Neural cell (in vitro differentiated cells): ENCODE results near the gene CFTR. TPM values are rescaled to one million over a fixed set of nuclear protein-coding genes. Genes with fewer than 3 reads are reported as not detected.

Source experiments
- H2AFZ ChIP-seq: fragments of 200-600, 300-800 bp; sonication (generic), shearing (Covaris generic); 2 replicates; pipeline ENCODE4 v1.6.0; 2014; ENCODE audit warnings: low read depth, mild to moderate bottlenecking, antibody characterized with exemption, low read length, moderate library complexity
- H3F3A ChIP-seq: fragments of 200-600 bp; shearing (Covaris generic); 2 replicates; pipeline ENCODE4 v1.6.1; 2016; ENCODE audit warnings: mild to moderate bottlenecking, moderate library complexity, mixed read lengths, antibody characterized with exemption, low read length; ENCODE audit not compliant: insufficient read depth, poor library complexity, severe bottlenecking
- H3K27ac ChIP-seq: fragments of 200-600, 300-800 bp; sonication (generic), shearing (Covaris generic); 2 replicates; pipeline ENCODE4 v1.5.1; 2014; ENCODE audit warnings: mild to moderate bottlenecking, low read length, moderate library complexity
- H3K27me3 ChIP-seq: fragments of 300-800, 200-600 bp; sonication (generic), shearing (Covaris generic); 2 replicates; pipeline ENCODE4 v1.6.0; 2014; ENCODE audit warnings: mild to moderate bottlenecking, low read depth, low read length, moderate library complexity; ENCODE audit not compliant: insufficient read depth
- H3K36me3 ChIP-seq: fragments of 300-800, 200-600 bp; sonication (generic), shearing (Covaris generic); 2 replicates; pipeline ENCODE4 v1.5.1; 2014; ENCODE audit warnings: mild to moderate bottlenecking, antibody characterized with exemption, low read length, moderate library complexity; ENCODE audit not compliant: insufficient read depth
- H3K4me2 ChIP-seq: fragments of 300-800, 200-600 bp; sonication (generic), shearing (Covaris generic); 2 replicates; pipeline ENCODE4 v1.6.0; 2014; ENCODE audit warnings: mild to moderate bottlenecking, low read length
- H3K4me3 ChIP-seq: fragments of 300-800, 200-600 bp; sonication (generic), shearing (Covaris generic); 2 replicates; pipeline ENCODE4 v1.5.1; 2014; ENCODE audit warnings: mild to moderate bottlenecking, low read length, moderate library complexity
- H3K79me2 ChIP-seq: fragments of 200-600 bp; shearing (Covaris generic); replicated peaks from 2 replicates; pipeline ENCODE4 v1.6.0; 2014; ENCODE audit warnings: mild to moderate bottlenecking, low read length, moderate library complexity; ENCODE audit not compliant: insufficient read depth
- H3K9ac ChIP-seq: fragments of 300-800, 200-600 bp; sonication (generic), shearing (Covaris generic); 2 replicates; pipeline ENCODE4 v1.6.1; 2016; ENCODE audit warnings: mild to moderate bottlenecking, low read length, mixed read lengths
- H3K9me2 ChIP-seq: fragments of 200-600 bp; shearing (Covaris generic); 2 replicates; pipeline ENCODE4 v1.6.1; 2016; ENCODE audit warnings: mild to moderate bottlenecking, low read length, mixed read lengths; ENCODE audit not compliant: insufficient read depth
- H3K9me3 ChIP-seq: fragments of 200-600, 300-800 bp; sonication (generic), shearing (Covaris generic); 2 replicates; pipeline ENCODE4 v1.6.1; 2016; ENCODE audit warnings: mild to moderate bottlenecking, mixed run types, low read length, moderate library complexity, mixed read lengths
- H4K20me1 ChIP-seq: fragments of 200-600 bp; shearing (Covaris generic); 2 replicates; pipeline ENCODE4 v1.6.1; 2016; ENCODE audit warnings: mild to moderate bottlenecking, mixed run types; ENCODE audit not compliant: insufficient read depth
- EP300 ChIP-seq: fragments of 450-650 bp; conservative IDR thresholded peaks from 2 replicates; pipeline ENCODE4 v1.6.1; 2014; ENCODE audit warnings: antibody characterized with exemption, mild to moderate bottlenecking, moderate library complexity; ENCODE audit not compliant: poor library complexity, severe bottlenecking
- EZH2 ChIP-seq: fragments of 200-600, 300-800 bp; shearing (Covaris generic), sonication (generic); IDR thresholded peaks from 2 replicates; pipeline ENCODE4 v1.6.1; 2014; ENCODE audit warnings: antibody characterized with exemption, low read length, borderline replicate concordance, mild to moderate bottlenecking; ENCODE audit not compliant: insufficient read depth, poor library complexity, severe bottlenecking
- MXI1 ChIP-seq: fragments of 450-650 bp; conservative IDR thresholded peaks from 2 replicates; pipeline ENCODE4 v1.6.1; 2014; ENCODE audit warnings: antibody characterized with exemption, mild to moderate bottlenecking; ENCODE audit not compliant: poor library complexity, severe bottlenecking
- POLR2AphosphoS5 ChIP-seq: IDR thresholded peaks from 2 replicates; pipeline ENCODE4 v1.6.1; 2012
- RAD21 ChIP-seq: fragments of 450-650 bp; conservative IDR thresholded peaks from 2 replicates; pipeline ENCODE4 v1.6.1; 2014; ENCODE audit warnings: antibody characterized with exemption, mild to moderate bottlenecking, moderate library complexity
- SMC3 ChIP-seq: fragments of 450-650 bp; conservative IDR thresholded peaks from 2 replicates; pipeline ENCODE4 v1.6.1; 2014; ENCODE audit warnings: antibody characterized with exemption, mild to moderate bottlenecking, moderate library complexity; ENCODE audit not compliant: poor library complexity
- TAF1 ChIP-seq: IDR thresholded peaks from 2 replicates; pipeline ENCODE4 v1.6.1; 2012; ENCODE audit warnings: low read depth
- polyA plus RNA-seq: library from polyadenylated mRNA; depleted of rRNA; stranded (reverse); fragments of >200 nt; gene quantifications from 2 replicates; pipeline ENCODE4 v1.2.3, GENCODE V29; 2014
- TF ChIP-seq, protein P1 (sequence below): IDR thresholded peaks from 2 replicates; pipeline ENCODE4 v1.6.1; 2012; ENCODE audit warnings: borderline replicate concordance
- TF ChIP-seq, protein P2 (sequence below): fragments of 450-650 bp; IDR thresholded peaks from 2 replicates; pipeline ENCODE4 v1.5.1; 2014; ENCODE audit warnings: antibody characterized with exemption, mild to moderate bottlenecking, moderate library complexity; ENCODE audit not compliant: poor library complexity, severe bottlenecking

Gene CFTR
- polyA plus RNA-seq, 1 donor from 2014 or later, result not detected

DNA sequence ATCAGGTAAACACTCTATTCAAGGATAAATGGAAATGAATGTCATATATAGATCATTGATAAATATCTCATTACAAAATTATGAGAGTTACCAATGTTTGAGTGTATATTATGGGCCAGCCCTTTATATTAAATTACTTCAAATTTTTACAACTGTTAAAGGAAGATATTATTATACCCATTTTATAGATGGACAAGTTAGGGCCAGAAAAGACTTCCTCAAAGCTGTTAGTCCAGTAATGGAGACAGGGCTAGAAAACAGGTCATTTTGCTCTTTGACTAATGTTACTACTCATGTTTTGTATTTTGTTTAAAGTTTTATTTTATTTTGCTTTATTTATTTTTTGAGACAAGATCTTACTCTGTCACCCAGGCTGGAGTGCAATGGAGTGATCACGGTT is 101.6 kb downstream of the CFTR start:
- H3K36me3 ChIP-seq, result no peaks in the 10 kb centered on the region
- TF ChIP-seq SMC3 (no peak), TAF1 (no peak)
- TF ChIP-seq, protein P1, sequence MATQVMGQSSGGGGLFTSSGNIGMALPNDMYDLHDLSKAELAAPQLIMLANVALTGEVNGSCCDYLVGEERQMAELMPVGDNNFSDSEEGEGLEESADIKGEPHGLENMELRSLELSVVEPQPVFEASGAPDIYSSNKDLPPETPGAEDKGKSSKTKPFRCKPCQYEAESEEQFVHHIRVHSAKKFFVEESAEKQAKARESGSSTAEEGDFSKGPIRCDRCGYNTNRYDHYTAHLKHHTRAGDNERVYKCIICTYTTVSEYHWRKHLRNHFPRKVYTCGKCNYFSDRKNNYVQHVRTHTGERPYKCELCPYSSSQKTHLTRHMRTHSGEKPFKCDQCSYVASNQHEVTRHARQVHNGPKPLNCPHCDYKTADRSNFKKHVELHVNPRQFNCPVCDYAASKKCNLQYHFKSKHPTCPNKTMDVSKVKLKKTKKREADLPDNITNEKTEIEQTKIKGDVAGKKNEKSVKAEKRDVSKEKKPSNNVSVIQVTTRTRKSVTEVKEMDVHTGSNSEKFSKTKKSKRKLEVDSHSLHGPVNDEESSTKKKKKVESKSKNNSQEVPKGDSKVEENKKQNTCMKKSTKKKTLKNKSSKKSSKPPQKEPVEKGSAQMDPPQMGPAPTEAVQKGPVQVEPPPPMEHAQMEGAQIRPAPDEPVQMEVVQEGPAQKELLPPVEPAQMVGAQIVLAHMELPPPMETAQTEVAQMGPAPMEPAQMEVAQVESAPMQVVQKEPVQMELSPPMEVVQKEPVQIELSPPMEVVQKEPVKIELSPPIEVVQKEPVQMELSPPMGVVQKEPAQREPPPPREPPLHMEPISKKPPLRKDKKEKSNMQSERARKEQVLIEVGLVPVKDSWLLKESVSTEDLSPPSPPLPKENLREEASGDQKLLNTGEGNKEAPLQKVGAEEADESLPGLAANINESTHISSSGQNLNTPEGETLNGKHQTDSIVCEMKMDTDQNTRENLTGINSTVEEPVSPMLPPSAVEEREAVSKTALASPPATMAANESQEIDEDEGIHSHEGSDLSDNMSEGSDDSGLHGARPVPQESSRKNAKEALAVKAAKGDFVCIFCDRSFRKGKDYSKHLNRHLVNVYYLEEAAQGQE, result no peak
- H3K79me2 ChIP-seq, result no peaks in the 10 kb centered on the region
- H3K9ac ChIP-seq, result no peak overlapping the region
- no peaks in the 10 kb centered on the region for H3K9me3 ChIP-seq
- H2AFZ ChIP-seq, result no peak overlapping the region
- H3K4me2 ChIP-seq, result no peak overlapping the region
- no peaks in the 10 kb centered on the region for H4K20me1 ChIP-seq
- no peaks in the 10 kb centered on the region for H3F3A ChIP-seq
- no peak overlapping the region for H3K27ac ChIP-seq
- no peaks in the 10 kb centered on the region for H3K27me3 ChIP-seq
- H3K9me2 ChIP-seq, result no peaks in the 10 kb centered on the region
- no peak overlapping the region for H3K4me3 ChIP-seq

GRCh38 chr7:117582219-117582704 is 102.4 kb downstream of the CFTR start:
- no peaks in the 10 kb centered on the region for H3K79me2 ChIP-seq
- H3K27ac ChIP-seq, result no peak overlapping the region
- no peak overlapping the region for H3K4me2 ChIP-seq
- no peaks in the 10 kb centered on the region for H3K27me3 ChIP-seq
- TF ChIP-seq, protein P1, result no peak
- TF ChIP-seq SMC3 (no peak), EP300 (no peak), EZH2 (no peak), TAF1 (no peak), RAD21 (no peak), MXI1 (no peak), POLR2AphosphoS5 (no peak)
- TF ChIP-seq, protein P2, sequence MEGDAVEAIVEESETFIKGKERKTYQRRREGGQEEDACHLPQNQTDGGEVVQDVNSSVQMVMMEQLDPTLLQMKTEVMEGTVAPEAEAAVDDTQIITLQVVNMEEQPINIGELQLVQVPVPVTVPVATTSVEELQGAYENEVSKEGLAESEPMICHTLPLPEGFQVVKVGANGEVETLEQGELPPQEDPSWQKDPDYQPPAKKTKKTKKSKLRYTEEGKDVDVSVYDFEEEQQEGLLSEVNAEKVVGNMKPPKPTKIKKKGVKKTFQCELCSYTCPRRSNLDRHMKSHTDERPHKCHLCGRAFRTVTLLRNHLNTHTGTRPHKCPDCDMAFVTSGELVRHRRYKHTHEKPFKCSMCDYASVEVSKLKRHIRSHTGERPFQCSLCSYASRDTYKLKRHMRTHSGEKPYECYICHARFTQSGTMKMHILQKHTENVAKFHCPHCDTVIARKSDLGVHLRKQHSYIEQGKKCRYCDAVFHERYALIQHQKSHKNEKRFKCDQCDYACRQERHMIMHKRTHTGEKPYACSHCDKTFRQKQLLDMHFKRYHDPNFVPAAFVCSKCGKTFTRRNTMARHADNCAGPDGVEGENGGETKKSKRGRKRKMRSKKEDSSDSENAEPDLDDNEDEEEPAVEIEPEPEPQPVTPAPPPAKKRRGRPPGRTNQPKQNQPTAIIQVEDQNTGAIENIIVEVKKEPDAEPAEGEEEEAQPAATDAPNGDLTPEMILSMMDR, result no peak
- H3F3A ChIP-seq, result no peaks in the 10 kb centered on the region
- no peaks in the 10 kb centered on the region for H3K36me3 ChIP-seq
- H3K4me3 ChIP-seq, result no peak overlapping the region
- no peak overlapping the region for H3K9ac ChIP-seq
- no peaks in the 10 kb centered on the region for H4K20me1 ChIP-seq
- H2AFZ ChIP-seq, result no peak overlapping the region
- H3K9me2 ChIP-seq, result no peaks in the 10 kb centered on the region
- no peaks in the 10 kb centered on the region for H3K9me3 ChIP-seq
